HG02943 (cell line): ENCODE data around the gene GOLIM4.
"Not testable (repeated sequence)": the region's sequence is repeated elsewhere in the genome, so short reads cannot be mapped to it uniquely, and the experiment has no call there.

Experiments used
- ATAC-seq: cut with Tn5 transposase; IDR thresholded peaks from one replicate; pipeline ENCODE4 v1.9.1; 2021; ENCODE audit warnings: mild to moderate bottlenecking, low read depth, moderate library complexity; ENCODE audit not compliant: unreplicated experiment

Gene GOLIM4, protein sequence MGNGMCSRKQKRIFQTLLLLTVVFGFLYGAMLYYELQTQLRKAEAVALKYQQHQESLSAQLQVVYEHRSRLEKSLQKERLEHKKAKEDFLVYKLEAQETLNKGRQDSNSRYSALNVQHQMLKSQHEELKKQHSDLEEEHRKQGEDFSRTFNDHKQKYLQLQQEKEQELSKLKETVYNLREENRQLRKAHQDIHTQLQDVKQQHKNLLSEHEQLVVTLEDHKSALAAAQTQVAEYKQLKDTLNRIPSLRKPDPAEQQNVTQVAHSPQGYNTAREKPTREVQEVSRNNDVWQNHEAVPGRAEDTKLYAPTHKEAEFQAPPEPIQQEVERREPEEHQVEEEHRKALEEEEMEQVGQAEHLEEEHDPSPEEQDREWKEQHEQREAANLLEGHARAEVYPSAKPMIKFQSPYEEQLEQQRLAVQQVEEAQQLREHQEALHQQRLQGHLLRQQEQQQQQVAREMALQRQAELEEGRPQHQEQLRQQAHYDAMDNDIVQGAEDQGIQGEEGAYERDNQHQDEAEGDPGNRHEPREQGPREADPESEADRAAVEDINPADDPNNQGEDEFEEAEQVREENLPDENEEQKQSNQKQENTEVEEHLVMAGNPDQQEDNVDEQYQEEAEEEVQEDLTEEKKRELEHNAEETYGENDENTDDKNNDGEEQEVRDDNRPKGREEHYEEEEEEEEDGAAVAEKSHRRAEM

DNA sequence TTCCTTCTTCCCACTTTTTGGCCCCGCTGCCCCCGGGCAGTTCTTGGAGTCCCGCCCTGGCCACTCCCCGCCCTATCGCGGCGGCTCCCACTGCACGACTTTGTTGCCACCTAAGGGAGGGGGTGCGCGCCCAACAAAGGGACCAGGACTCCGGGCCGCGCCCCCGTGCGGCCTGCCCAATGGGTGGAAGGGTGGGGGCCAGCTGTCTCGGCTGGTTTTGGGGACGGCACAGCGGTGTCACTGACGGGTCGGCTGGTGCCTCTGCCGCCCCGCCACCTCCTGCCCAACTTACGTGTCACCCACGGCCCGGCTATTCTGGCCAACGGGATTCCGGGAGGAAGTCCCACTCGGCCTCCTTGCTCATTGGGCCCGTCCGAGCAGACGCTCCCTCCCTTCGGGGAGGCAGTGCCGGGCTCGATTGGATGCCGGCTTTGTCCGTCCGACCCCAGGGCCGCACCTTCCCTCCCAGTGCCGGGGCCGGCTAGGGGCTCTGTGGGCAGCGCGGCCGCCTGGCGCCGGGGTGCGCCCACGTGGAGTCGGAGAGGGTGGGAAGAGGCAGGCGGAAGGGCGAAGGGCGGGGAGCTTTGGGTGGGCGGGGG is at the start of gene GOLIM4:
Gene GOLIM4, minus strand, starts transcription at position 314 of the 599 bp plus-strand sequence. CDS start 639 bp downstream, outside the sequence.
- peak; percentile 83 for ATAC-seq

GRCh38 chr3:168141405-168141998 is 45.8 kb upstream of the GOLIM4 start:
- no peak for ATAC-seq

DNA sequence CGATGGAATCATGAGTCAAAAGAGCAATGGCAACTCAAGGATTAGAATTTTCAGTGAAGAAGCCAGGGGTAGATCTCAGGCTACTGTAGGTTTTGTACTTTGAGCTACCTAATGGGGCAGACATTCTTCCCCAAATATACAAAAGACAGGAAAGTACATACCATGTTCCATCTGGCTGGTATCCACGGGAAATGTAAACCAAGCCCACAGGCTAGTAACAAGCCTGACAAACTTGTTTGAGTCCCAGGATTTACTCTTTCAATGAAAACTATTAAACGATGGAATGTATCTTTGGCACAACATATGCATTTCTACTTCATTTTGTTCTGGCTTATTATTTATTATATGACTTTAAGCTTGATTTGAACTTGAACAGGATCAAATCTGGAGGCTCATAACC is 44.2 kb upstream of the GOLIM4 start:
- no peak for ATAC-seq

- ATAC-seq = no peak
Measured at GRCh38 chr3:168138421-168138820, 42.7 kb upstream of the GOLIM4 start.

DNA sequence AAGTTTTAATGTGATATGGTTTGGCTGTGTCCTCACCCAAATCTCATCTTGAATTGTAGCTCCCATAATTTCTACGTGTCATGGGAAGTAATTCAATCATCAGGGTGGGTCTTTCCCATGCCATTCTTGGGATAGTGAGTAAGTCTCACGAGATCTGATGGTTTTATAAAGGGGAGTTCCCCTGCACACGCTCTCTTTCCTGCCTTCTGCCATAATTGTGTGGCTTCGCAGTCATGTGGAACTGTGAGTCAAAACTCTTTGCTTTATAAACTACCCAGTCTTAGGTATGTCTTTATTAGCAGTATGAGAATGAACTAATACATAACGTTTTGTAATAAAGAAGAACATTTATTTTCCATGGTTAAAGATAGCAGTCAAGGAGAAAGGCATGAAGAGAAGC is 39.2 kb upstream of the GOLIM4 start:
- no peak for ATAC-seq

DNA sequence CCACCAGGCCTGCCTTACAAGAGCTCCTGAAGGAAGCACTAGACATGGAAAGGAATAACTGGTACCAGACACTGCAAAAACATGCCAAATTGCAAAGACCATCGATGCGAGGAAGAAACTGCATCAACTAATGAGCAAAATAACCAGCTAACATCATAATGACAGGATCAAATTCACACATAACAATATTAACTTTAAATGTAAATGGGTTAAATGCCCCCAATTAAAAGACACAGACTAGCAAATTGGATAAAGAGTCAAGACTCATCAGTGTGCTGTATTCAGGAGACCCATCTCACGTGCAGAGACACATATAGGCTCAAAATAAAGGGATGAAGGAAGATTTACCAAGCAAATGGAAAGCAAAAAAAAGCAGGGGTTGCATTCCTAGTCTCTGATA is 34.5 kb upstream of the GOLIM4 start:
- ATAC-seq = not testable (repeated sequence)

DNA sequence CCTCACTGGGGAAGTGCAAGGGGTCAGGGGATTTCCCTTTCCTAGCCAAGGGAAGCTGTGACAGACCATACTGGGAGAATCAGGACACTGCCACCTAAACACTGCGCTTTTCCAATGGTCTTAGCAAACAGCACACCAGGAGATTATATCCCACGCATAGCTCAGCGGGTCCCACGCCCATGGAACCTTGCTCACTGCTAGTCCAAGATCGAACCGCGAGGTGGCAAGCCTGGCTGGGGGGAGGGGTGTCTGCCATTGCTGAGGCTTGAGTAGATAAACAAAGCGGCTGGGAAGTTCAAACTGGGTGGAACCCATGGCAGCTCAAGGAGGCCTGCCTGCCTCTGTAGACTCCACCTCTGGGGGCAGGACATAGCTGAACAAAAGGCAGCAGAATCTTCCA is 32.7 kb upstream of the GOLIM4 start:
- not testable (repeated sequence) for ATAC-seq

DNA sequence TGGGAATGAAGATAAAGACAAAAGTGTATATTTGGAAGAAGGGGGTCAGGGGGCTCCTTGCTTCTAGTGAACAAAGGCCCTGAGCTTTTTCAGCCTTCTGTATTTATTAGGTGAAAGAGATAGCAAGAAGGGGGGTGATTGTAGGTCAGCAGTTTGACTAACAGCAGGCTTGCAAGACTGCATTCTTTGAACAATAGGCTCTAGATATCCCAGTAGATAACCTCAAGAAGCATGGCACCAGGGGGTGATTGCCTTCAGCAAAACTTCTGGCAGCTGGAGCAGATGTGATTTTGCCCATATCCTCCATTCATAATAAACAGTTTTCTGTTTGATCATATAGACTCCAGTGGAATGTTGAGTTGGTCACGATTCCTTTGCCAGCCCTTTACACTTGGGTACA is 31.7 kb upstream of the GOLIM4 start:
- no peak for ATAC-seq

DNA sequence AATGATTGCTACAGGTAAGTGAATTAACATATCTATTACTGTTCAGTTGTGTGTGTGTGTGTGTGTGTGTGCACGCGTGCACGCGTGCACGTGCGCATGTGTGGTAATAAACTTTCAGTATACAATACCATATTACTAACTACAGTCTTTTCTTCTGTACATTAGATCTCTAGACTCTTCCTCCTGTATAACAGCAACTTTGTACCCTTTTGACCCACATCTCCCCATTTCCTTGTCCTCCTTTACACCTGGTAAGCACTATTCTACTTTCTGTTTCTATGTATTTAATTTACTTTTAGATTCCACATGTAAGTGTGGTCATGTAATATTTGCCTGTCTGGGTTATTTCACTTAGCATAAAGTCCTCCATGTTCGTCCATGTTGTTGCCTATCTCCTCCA is 29.1 kb upstream of the GOLIM4 start:
- ATAC-seq = no peak

DNA sequence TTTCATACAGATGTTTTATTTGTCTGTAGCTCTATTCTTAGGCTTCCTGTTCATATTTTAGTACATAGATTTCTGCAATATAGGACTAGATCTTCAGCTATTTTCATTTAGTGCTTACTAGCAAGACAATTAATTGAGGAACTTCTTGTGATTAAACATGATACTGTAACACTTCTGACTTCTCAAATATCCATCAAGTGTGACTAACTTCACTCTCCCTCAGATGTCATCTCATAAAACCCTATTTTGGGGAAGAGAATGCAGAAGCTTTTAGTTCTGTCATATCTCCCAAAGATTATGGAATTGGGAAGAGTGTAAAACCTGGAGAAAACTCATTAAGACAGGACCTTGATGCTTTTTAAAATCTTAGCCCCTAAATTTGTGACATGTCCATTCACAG is 28.6 kb upstream of the GOLIM4 start:
- ATAC-seq = no peak

- ATAC-seq = no peak
Measured at GRCh38 chr3:168123201-168124176, 27.8 kb upstream of the GOLIM4 start.

DNA sequence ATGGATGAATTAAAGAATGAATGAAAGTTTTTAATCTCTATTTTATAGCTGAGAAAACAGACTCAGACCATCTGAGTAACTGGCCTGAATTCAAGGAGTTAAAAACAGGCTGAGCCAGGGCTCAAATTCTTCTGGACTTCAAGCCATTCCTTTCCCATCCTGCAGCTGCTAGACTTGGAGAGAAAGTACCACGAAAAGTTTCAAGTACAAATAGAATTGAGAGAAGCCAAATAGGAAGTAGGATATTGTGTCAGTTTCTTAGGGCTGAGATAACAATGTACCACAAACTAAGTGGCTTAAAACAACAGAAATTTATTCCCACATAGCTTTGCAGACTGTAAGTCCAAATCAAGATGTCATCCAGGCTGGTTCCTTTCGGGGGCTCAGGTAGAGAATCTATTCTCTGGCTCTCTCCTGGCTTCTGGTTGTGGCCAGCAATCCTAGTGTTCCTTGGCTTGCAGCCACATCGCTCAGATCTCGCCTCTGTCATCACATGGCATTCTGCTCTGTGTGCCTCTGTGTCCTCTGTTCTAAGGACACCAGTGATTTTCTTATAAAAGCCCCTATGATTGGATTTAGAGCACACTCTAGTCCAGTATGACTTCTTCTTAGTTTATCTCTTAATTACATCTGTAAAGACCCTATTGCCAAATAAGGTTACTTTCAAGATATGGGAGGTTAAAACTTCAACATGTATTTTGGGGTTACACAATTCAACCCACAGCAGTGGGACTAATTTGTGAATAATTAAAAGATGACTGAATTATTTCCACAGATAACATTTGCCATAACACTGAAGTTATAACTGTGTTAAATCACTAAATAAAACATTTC is 25.7 kb upstream of the GOLIM4 start:
- ATAC-seq = no peak

DNA sequence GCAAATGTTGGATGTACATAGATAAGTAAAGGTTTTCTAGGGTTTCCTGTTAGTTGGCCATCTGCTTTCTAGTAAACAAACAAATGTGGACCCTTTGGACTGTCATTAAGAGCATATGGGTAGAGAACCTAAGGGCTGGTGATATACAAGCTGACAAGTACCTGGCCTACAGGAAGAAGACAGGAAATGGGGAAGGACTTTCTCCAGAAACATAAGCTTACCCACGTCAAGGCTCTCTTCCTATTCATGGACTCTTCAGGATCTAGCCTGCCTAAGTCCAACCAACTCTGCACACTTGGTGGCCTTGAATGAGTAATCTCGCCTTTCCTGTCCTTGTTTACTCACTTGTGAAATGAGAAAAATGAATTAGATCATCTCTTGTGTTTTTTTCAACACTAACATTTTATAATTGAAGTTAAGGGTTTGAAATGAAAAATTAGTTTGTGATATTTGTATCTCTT is 22.2 kb upstream of the GOLIM4 start:
- ATAC-seq = no peak

- no peak for ATAC-seq
Measured at GRCh38 chr3:168117059-168117458, 21.3 kb upstream of the GOLIM4 start.

- ATAC-seq = no peak
Measured at GRCh38 chr3:168116279-168116678, 20.6 kb upstream of the GOLIM4 start.

- no peak for ATAC-seq
Measured at GRCh38 chr3:168113848-168114247, 18.1 kb upstream of the GOLIM4 start.

GRCh38 chr3:168112894-168113293 is 17.2 kb upstream of the GOLIM4 start:
- no peak for ATAC-seq

DNA sequence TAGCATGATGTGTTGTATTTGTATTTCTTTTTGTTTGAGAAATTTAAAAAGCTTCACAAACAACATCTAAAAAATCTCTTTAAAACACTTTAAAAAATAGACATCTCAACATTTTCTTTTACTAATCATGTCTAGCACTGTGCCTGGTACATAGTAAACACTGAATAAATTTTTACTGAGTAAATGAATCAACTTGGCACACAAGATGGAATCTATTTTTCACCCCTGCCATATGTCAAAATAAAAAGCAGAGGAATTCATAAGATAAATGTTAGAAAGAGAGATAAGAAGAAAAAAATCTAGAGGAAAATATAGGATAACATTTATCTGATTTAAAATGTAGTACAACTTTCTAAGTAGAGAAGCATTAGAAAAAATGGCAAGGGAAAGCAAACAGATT is 8.6 kb upstream of the GOLIM4 start:
- ATAC-seq = no peak
